HepG2 (cell line): ENCODE data around the gene ADCY5.

Source experiments
- FOXK1 ChIP-seq: sonication (generic); formaldehyde crosslinking; IDR thresholded peaks from 2 replicates; pipeline ENCODE4 v1.4.0; 2020; ENCODE audit warnings: low read depth, missing genetic modification reagents, borderline replicate concordance
- JUNB ChIP-seq: sonication (generic); formaldehyde crosslinking; IDR thresholded peaks from 2 replicates; pipeline ENCODE4 v1.8.0; 2022; ENCODE audit warnings: missing genetic modification reagents, mild to moderate bottlenecking, borderline replicate concordance
- KLF13 ChIP-seq: sonication (generic); formaldehyde crosslinking; IDR thresholded peaks from 2 replicates; pipeline ENCODE4 v1.4.0; 2020; ENCODE audit warnings: mild to moderate bottlenecking, missing genetic modification reagents
- MED8 ChIP-seq: sonication (generic); formaldehyde crosslinking; IDR thresholded peaks from 2 replicates; pipeline ENCODE4 v1.8.1; 2023; ENCODE audit warnings: mild to moderate bottlenecking, missing genetic modification reagents; ENCODE audit not compliant: insufficient replicate concordance
- MEF2D ChIP-seq: sonication (generic); formaldehyde crosslinking; IDR thresholded peaks from 2 replicates; pipeline ENCODE4 v1.5.1; 2020; ENCODE audit warnings: mild to moderate bottlenecking, missing genetic modification reagents
- SMC3 ChIP-seq: IDR thresholded peaks from 2 replicates; pipeline ENCODE4 v1.6.1; 2011; ENCODE audit warnings: low read length, improper control_type of control experiment
- TIGD3 ChIP-seq: sonication (generic); formaldehyde crosslinking; IDR thresholded peaks from 2 replicates; pipeline ENCODE4 v1.5.1; 2020; ENCODE audit warnings: mild to moderate bottlenecking, missing genetic modification reagents, borderline replicate concordance
- ZNF224 ChIP-seq: sonication (generic); formaldehyde crosslinking; IDR thresholded peaks from 2 replicates; pipeline ENCODE4 v1.5.0; 2020; ENCODE audit warnings: mild to moderate bottlenecking, missing genetic modification reagents
- ZNF768 ChIP-seq: sonication (generic); formaldehyde crosslinking; IDR thresholded peaks from 2 replicates; pipeline ENCODE4 v1.4.0; 2020; ENCODE audit warnings: missing genetic modification reagents

DNA sequence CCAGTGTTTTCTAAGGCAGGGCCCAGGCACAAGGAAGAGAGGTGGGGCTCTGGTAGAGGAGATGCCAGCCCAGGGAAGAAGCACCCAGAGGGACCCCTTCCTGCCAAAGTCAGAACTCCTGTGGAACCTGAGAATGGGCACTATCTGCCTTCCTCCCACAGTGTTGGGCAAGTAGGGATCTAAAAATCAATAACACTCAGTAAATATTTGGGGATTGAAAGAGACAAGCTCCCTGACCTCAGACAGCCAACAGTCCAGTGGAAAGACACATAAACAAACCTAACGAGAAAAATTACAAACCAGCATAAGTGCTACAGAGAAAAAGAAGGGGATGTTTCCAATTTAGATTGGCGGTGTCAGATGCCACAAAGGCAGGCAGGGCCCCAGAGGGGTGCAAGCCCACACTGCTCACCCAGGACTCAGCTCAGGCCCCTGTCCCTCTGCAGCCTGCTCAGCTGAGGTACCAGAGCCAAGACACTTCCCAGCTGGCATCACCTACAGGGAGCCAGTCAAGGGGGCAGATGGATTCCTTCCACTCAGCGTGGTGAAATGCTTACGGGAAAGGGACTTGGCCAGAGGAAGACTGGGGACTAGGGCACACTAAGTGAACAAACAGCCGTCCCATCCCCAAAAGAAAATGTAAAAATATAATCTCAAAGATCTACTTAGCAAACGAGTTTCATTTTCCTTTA is 15.9 kb downstream of the ADCY5 start:
- TF ChIP-seq MEF2D (CRISPR knock-in tag) (no peak), SMC3 (no peak), MED8 (no peak), KLF13 (CRISPR knock-in tag) (no peak), FOXK1 (CRISPR knock-in tag) (no peak), JUNB (CRISPR knock-in tag) (no peak), ZNF224 (CRISPR knock-in tag) (no peak), TIGD3 (CRISPR knock-in tag) (no peak), ZNF768 (no peak)
